Measurements from ENCODE around the gene ATP9B.

GRCh38 chr18:79371561-79372121, 302.4 kb downstream of the ATP9B start:
- TF ChIP-seq YY1 (IDR thresholded peaks at IDR 0.05; ENCODE audit: insufficient read depth, insufficient read length) (no peak), SUZ12 (IDR thresholded peaks at IDR 0.05; ENCODE audit: extremely low read depth, insufficient read depth, insufficient read length) (no peak)
